Neutrophil (primary cell): ENCODE data around the gene MAB21L2.

Experiments
- H3K27ac ChIP-seq: fragments of 200-600 bp; sonication (generic); 2 replicates; pipeline ENCODE4 v1.5.1; 2016; ENCODE audit warnings: mild to moderate bottlenecking, moderate library complexity
- H3K27me3 ChIP-seq: fragments of 200-600 bp; sonication (generic); 2 replicates; pipeline ENCODE4 v1.6.0; 2016; ENCODE audit warnings: mild to moderate bottlenecking
- H3K36me3 ChIP-seq: fragments of 200-600 bp; sonication (generic); 2 replicates; pipeline ENCODE4 v1.5.1; 2017
- H3K4me1 ChIP-seq, 2 experiments: fragments of 200-600 bp in 1 of 2; sonication (generic) in 1 of 2; 1 replicate in 1 of 2; 2 replicates in 1 of 2; pipeline versions ENCODE4 v1.5.1 to v1.6.1; 2013 to 2016; ENCODE audit warnings: low read depth in 1 of 2, low read length in 1 of 2, mild to moderate bottlenecking in 1 of 2, moderate library complexity in 1 of 2; ENCODE audit not compliant: control insufficient read depth in 1 of 2, insufficient read depth in 1 of 2
- H3K4me3 ChIP-seq, 2 experiments: fragments of 200-600 bp in 1 of 2; sonication (generic) in 1 of 2; 1 replicate in 1 of 2; 2 replicates in 1 of 2; pipeline ENCODE4 v1.5.1; 2013 to 2016; ENCODE audit warnings: low read depth in 1 of 2, low read length in 1 of 2, mild to moderate bottlenecking in 1 of 2, moderate library complexity in 1 of 2
- H3K9me3 ChIP-seq: fragments of 200-600 bp; sonication (generic); 2 replicates; pipeline ENCODE4 v1.5.1; 2016
- CTCF ChIP-seq: fragments of 200-600 bp; sonication (generic); IDR thresholded peaks from 2 replicates; pipeline ENCODE4 v1.5.1; 2016; ENCODE audit warnings: antibody characterized with exemption

The MAB21L2 gene

GRCh38 chr4:150578745-150579501, 3.0 kb upstream of the MAB21L2 start:
- H3K4me3 ChIP-seq = no peak overlapping the region
- TF ChIP-seq CTCF = no peak
- H3K27ac ChIP-seq = no peak overlapping the region
- no peaks in the 10 kb centered on the region for H3K27me3 ChIP-seq
- H3K36me3 ChIP-seq = no peaks in the 10 kb centered on the region
- H3K4me1 ChIP-seq = no peaks in the 10 kb centered on the region
- peaks cover 7% of the 10 kb centered on the region for H3K9me3 ChIP-seq

DNA sequence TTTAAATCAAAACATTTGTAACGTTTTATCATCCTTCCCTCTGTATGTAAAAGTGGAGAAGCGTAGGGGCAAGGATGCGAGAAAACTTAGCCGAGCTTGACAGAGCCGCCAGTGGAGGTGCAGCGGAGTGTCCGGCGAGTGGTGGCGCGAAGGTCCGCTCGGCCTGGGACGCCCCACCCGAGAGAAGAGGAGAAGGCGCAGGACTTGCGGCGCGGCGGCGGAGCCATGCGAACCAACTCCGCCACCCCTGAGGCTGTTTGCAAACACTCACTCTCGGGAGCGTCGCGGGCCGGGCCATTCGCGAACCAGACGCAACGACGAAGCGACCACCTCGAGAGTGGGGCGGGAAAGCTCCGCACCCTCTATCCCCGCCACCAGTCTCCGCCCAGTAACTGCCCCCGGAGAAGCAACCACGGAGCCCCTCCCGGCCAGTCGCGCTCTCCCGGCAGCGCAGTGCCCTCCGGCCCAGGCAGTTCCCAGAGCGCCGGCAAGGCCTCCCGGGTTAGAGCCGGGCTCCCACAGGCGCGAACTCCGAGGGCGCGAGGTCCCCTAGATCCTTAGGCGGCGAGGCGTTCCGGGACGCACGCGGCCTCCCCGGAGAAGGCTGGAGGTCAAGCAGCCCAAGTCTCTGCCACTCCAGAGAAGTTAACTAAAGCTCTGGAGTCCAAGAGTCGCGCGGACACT, 2.3 kb upstream of the MAB21L2 start:
- Histone ChIP-seq H3K27ac (no peak overlapping the region), H3K4me3 (no peak overlapping the region), H3K27me3 (no peaks in the 10 kb centered on the region), H3K4me1 (no peaks in the 10 kb centered on the region), H3K36me3 (no peaks in the 10 kb centered on the region), H3K9me3 (peaks cover 7% of the 10 kb centered on the region)
- TF ChIP-seq CTCF = no peak

- no peak for TF ChIP-seq CTCF
- Histone ChIP-seq H3K4me3 (no peak overlapping the region), H3K36me3 (no peaks in the 10 kb centered on the region), H3K4me1 (no peaks in the 10 kb centered on the region), H3K27me3 (no peaks in the 10 kb centered on the region), H3K27ac (no peak overlapping the region), H3K9me3 (peaks cover 7% of the 10 kb centered on the region)
Observed at GRCh38 chr4:150580306-150580705, 1.6 kb upstream of the MAB21L2 start.

DNA sequence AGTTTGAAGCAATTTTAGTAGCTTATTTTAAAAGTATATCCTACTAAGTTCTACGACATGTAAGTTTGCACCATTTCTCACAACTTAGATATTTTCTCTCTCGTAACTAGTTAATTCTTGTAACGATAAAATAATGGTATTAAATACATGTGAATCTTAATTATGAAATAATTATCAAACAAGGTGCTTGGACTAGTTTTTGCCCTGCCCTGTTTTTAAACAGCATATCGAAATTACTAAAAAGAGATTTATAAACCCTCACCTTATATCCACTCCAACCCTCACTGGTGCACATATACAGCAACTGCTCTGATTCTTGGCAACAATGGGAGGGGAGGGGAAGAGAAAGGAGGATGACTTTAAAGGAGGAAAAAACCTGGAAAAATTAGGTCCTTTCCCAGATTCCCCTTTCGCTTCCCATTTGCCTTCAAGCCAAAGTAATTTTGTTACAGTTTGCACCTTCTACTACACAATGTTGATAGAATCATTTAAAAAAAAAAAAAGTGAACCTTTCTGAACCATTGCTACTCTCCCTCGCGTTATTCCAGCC, 820 bp upstream of the MAB21L2 start:
- no peaks in the 10 kb centered on the region for H3K36me3 ChIP-seq
- H3K4me3 ChIP-seq = no peak overlapping the region
- no peak overlapping the region for H3K27ac ChIP-seq
- no peak for TF ChIP-seq CTCF
- no peaks in the 10 kb centered on the region for H3K4me1 ChIP-seq
- H3K27me3 ChIP-seq = no peaks in the 10 kb centered on the region
- peaks cover 7% of the 10 kb centered on the region for H3K9me3 ChIP-seq

GRCh38 chr4:150581641-150582051, 305 bp upstream of the MAB21L2 start:
- H3K9me3 ChIP-seq = peaks cover 7% of the 10 kb centered on the region
- no peaks in the 10 kb centered on the region for H3K27me3 ChIP-seq
- no peaks in the 10 kb centered on the region for H3K4me1 ChIP-seq
- H3K4me3 ChIP-seq = no peak overlapping the region
- H3K27ac ChIP-seq = no peak overlapping the region
- no peaks in the 10 kb centered on the region for H3K36me3 ChIP-seq
- no peak for TF ChIP-seq CTCF
